HG03460 (cell line): Measurements from ENCODE around the gene ZNF142.
"Not testable (repeated sequence)": the region's sequence is repeated elsewhere in the genome, so short reads cannot be mapped to it uniquely, and the experiment has no call there.

ENCODE experiments used
- ATAC-seq: cut with Tn5 transposase; IDR thresholded peaks from one replicate; pipeline ENCODE4 v1.9.1; 2021; ENCODE audit not compliant: unreplicated experiment

The ZNF142 gene

GRCh38 chr2:218659258-218659987, at the start of gene ZNF142, which contains the start of gene BCS1L:
TSS of gene ZNF142 (minus strand) at chr2:218659623. CDS start at chr2:218656429, 3,194 bp downstream.
TSS of gene BCS1L (plus strand) at chr2:218659683. CDS start at chr2:218660988, 1,305 bp downstream.
- peak; percentile 98 for ATAC-seq

DNA sequence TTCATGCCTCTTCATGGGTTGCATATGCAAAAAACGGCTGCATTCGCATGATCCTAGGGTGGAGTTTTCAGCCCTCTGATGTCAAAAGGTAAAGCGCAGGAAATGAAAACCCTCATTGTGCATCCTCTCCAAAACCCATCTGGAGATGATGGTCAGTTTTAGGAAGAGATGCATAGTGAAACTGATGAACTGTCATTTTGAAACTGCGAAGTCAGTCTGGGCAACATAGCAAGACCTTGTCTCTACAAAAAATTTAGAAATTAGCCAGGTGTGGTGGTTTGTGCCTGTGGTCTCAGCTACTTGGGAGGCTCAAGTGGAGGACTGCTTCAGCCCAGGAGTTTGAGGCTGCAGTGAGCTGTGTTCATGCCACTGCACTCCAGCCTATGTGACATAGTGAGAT, 48.7 kb upstream of the ZNF142 start:
- ATAC-seq, result no peak

GRCh38 chr2:218703341-218703740, 43.9 kb upstream of the ZNF142 start:
- no peak for ATAC-seq

DNA sequence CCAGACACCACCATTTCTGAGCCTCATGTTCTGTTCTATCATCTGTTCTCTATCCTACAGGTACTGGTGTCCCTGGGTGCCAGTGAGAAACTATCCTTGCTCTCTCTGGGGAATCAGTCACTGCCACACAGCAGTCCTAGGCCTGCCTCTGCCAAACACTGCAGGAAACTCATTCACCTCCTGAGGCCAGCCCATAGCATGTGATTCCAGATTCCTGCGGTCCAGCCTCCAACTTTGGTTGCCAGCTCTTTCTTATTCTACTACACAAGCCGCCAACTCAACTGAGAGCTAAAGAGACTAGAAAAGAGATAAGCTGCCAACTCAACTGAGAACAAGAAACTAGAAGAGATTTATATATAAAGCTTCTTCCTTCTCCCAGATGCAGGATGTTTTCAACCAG, 42.4 kb upstream of the ZNF142 start:
- ATAC-seq, result no peak

GRCh38 chr2:218698885-218699284, 39.5 kb upstream of the ZNF142 start:
- no peak for ATAC-seq

- ATAC-seq, result no peak
Observed at GRCh38 chr2:218694405-218695145, 35.2 kb upstream of the ZNF142 start.

- ATAC-seq, result no peak
Observed at GRCh38 chr2:218691234-218691633, 31.8 kb upstream of the ZNF142 start.

- not testable (repeated sequence) for ATAC-seq
Observed at GRCh38 chr2:218687400-218688060, 28.1 kb upstream of the ZNF142 start.

- no peak for ATAC-seq
Observed at GRCh38 chr2:218680061-218680460, 20.6 kb upstream of the ZNF142 start.

DNA sequence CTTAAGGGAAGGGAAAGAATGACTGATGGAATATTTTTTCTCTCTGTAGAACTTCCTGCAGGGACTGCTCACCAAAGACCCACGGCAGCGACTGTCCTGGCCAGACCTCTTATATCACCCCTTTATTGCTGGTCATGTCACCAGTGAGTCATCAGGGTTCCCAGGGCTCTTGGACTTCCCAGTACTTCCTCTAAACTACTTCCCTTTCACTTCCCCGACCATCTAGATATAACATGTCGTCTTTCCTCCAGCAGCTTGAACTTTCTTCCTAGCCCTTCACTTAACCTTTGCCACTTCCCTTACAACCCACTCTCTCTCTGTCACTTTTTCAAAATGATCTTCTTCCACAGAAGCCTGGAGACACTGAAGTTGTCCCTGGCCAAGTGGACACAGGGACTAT, 19.7 kb upstream of the ZNF142 start:
- no peak for ATAC-seq

- ATAC-seq, result peak; percentile 94
Observed at GRCh38 chr2:218671654-218672566, 12.5 kb upstream of the ZNF142 start, which contains the start of the genes RNF25 and STK36. TSS of gene RNF25 (minus strand) at chr2:218672002. CDS start at chr2:218671970, 32 bp downstream. TSS of gene STK36 (plus strand) at chr2:218672086. CDS start at chr2:218672830, 744 bp downstream.

DNA sequence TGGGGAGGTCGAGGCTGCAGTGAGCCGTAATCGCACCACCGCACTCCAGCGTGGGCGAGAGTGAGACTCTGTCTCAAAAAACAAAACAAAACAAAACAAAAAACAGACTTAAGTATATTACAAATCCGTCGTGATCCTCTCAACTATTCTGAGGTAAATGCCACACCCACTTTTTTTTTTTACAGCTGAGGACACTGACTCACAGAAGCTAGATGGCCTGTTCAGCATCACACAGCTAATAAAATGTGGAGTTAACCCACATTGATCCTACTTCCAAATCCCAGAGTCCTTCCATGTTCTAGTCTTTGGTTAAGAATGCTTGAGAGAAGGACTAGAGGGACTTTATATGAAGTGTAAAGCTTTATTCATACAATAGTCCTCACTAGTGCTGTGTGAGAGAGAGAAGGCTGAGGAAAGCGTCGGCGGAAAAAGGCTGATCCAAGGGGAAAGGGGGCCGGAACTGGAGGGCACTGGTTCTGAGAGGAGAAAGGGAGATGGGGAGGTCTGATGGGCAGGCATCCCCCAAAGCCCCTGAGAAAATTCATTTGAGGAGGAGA, 11.8 kb upstream of the ZNF142 start:
- ATAC-seq, result peak; percentile 5

DNA sequence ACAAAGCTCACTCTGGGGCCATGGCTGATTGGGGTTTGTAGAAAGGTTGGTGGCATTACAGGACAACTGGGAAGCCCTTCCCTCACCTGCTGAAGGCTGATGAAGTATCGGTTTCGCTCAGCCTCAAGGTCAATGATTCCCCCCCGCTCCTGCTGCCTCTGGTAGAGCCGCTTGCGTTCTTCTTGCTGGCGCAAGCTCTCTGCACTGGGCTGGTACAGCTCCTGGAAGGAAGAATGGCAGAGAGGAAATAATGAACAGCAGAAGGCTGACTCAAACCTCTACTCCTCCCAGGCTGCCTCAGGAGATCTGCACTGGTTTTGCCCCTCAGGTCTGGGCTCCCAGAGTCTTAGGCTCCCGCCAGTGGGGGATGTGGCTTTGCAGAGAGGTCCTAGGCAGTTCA, 5.2 kb upstream of the ZNF142 start:
- no peak for ATAC-seq

DNA sequence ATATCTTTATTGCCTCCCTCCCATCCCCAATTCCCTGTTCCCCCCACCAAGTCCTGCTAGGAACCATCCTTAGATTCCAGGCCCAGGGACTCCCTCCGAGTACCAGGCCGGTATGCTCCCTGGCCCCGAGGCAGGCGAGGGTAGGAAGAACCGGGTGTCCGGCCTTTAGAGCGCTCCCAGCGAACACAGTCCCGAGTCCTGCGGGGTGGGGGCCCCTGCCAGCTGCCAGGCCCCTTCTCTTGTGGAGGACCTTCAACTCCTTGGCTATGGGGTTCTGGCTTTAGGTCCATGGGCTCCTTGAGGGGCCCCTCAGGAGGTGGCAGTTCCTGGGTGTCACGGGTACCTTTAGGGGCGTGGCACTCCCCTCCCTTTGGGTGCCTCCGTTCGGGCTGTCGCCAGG, 4.5 kb upstream of the ZNF142 start:
- ATAC-seq, result no peak

DNA sequence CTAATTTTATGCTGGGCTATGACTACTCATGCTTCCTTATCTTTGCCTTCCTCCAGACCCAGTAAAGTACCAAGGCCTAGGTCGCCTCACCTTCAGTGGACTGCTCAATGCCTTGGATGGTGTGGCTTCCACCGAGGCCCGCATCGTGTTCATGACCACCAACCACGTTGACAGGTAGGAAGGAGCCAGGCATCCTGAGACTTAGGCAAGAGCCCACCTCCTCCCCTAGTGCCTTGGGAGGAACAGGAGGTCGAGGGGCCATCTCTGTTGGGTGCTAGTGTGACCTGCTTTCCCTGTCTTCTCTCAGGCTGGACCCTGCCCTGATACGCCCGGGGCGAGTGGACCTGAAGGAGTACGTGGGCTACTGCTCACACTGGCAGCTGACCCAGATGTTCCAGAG, 3.4 kb upstream of the ZNF142 start:
- ATAC-seq, result no peak

DNA sequence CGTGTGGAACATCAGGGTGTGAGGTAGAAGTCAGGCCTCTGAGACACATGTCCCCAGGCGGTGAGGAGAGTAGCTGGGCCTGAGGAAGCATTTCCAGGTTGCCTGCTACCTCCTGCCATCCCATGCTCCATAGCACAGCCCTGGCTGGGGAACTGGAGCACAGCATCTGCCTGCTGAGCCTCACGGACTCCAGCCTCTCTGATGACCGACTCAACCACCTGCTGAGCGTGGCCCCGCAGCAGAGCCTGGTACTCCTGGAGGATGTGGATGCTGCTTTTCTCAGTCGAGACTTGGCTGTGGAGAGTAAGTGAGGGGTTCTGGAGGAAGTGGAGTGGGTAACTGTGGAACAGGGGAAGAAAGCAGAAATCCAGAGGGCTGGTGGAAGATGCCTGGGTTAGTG, 3.0 kb upstream of the ZNF142 start:
- ATAC-seq, result no peak

DNA sequence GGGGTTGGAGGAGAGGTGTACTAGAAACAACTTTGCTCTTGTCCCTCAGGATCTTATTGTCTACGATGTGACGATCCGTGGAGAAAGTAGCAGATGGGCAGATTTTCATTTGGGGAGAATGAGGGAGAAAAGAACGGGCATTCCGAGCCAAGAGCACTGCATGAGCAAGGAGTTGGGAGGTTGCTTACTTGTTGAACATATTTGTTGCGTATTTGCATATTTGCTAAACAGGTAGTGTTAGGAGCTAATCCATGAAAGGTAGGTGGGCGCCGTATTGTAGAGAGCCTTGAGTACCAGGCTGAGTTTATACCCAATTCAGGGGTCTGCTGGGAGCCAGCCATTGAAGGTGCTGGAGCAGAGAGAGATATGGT, 550 bp upstream of the ZNF142 start:
- no peak for ATAC-seq

DNA sequence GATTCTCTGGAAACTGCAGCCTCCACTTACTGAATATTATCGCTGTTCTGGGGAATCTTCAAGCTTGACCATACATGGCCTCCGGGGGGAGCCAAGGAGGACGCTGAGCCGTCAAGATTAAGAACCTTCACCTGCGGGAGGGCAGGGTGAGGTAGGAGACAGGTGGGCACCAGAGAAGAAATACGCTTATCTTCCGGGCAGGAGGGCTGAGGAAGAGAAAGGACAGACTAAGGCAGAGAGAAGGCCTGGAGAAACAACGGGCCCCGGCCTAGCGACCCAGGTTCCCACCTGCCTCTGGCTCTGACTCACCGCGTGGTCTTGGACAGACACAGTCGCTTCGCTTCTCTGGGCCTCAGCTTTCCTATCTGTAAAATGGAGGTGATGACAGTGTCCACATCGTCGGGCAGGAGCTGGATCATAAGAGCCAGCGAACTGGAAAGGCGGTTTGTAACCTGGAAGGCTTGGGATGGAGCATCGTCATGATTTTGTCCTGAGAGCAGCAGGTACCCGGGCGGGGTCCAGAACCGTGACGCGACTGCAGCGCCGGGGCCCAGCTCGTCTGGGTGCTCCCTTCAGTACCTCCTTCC, 659 bp downstream of the ZNF142 start:
- ATAC-seq, result peak; percentile 36

DNA sequence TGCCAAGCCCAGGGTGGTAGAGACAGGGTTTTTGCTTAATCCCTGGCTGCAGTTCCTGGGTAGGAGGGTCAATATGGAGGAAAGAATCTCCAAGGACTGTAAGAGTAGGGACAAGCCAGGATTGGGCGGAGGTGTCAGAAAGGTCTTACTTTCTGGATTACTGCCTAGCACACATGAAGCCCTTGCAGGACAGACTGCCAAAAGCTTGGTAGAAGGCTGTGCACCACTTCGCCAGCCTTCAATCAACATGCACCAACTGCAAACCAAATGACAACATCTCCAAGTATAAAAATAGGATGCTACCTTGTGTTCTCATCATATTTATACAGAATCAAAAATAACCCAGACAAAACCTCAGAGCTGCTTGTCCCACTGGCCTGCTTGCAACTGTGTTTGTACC, 3.7 kb downstream of the ZNF142 start:
- ATAC-seq, result no peak

- ATAC-seq, result no peak
Observed at GRCh38 chr2:218648787-218649100, 10.7 kb downstream of the ZNF142 start.
